Measurements from ENCODE around the gene HMGXB3. TPM values are rescaled to one million over a fixed set of nuclear protein-coding genes. Genes with fewer than 3 reads are reported as not detected.

The HMGXB3 gene
- total RNA-seq = 10 to 100 TPM; 35.5 to 70.2 (median 41.1) TPM

GRCh38 chr5:150000256-150000989 is at the start of gene HMGXB3, which contains the start of gene TIGD6:
Gene HMGXB3, plus strand, starts transcription at chr5:150000739. Its CDS starts 4,114 bp downstream, at chr5:150004853.
Gene TIGD6, minus strand, starts transcription at chr5:150000654. Its CDS starts 4,306 bp downstream, at chr5:149996348.
- intact Hi-C loops (cut with DNase I) = no loop called here
- 0 to 3% methylated on average over 6 to 39 of the region's 72 CpGs for WGBS, 2 donors

GRCh38 chr5:149951138-149951749 is 49.3 kb upstream of the HMGXB3 start:
- Histone ChIP-seq H3K27ac (no peak overlapping the region), H3K27me3 (no peaks in the 10 kb centered on the region), H3K36me3 (no peaks in the 10 kb centered on the region), H3K9me3 (no peaks in the 10 kb centered on the region), H3K4me1 (no peaks in the 10 kb centered on the region), H3K4me3 (replicated peaks in 1 of 3) (no peak overlapping the region)
- intact Hi-C loops (cut with DNase I) = no loop called here
- 77 to 85% methylated on average over 6 of the region's 6 CpGs for WGBS, 2 donors
- DNase-seq = no peak
- no peak for TF ChIP-seq POLR2A (IDR thresholded peaks at IDR 0.05)
- no peak for TF ChIP-seq CTCF (IDR thresholded peaks at IDR 0.05)

More at GRCh38 chr5:150000256-150000989, at the start of gene HMGXB3, which contains the start of gene TIGD6:
- peak; percentile 94 for DNase-seq
- Histone ChIP-seq H3K9me3 (no peaks in the 10 kb centered on the region), H3K27ac (peak within 1 kb of the TSS; percentile 79 to 95 (median 88)), H3K36me3 (no peaks in the 10 kb centered on the region), H3K27me3 (no peaks in the 10 kb centered on the region), H3K4me3 (replicated peaks in 1 of 3) (peak within 1 kb of the TSS; percentile 68 to 97 (median 90)), H3K4me1 (peaks cover 21 to 25% of the 10 kb centered on the region in 2 donors)
- TF ChIP-seq CTCF (IDR thresholded peaks at IDR 0.05) = no peak
- TF ChIP-seq POLR2A (IDR thresholded peaks at IDR 0.05) = peak in 1 of 2 donors; percentile 85

GRCh38 chr5:149953436-149954121 is 47.0 kb upstream of the HMGXB3 start:
- WGBS, 2 donors = 86 to 90% methylated on average over 9 of the region's 9 CpGs

GRCh38 chr5:149954798-149955197 is 45.7 kb upstream of the HMGXB3 start:
- no peak overlapping the region for H3K4me3 ChIP-seq (replicated peaks in 1 of 3)
- TF ChIP-seq POLR2A (IDR thresholded peaks at IDR 0.05) (no peak), CTCF (IDR thresholded peaks at IDR 0.05) (no peak)
- intact Hi-C loops (cut with DNase I) = no loop called here

More at GRCh38 chr5:149953436-149954121, 47.0 kb upstream of the HMGXB3 start:
- no peaks in the 10 kb centered on the region for H3K9me3 ChIP-seq
- H3K4me3 ChIP-seq (replicated peaks in 1 of 3) = no peak overlapping the region
- no peaks in the 10 kb centered on the region for H3K4me1 ChIP-seq
- no peak overlapping the region for H3K27ac ChIP-seq
- no peaks in the 10 kb centered on the region for H3K36me3 ChIP-seq
- intact Hi-C loops (cut with DNase I) = no loop called here
- TF ChIP-seq CTCF (IDR thresholded peaks at IDR 0.05) = no peak
- no peak for TF ChIP-seq POLR2A (IDR thresholded peaks at IDR 0.05)
- H3K27me3 ChIP-seq = no peaks in the 10 kb centered on the region
- no peak for DNase-seq

More at GRCh38 chr5:149954798-149955197, 45.7 kb upstream of the HMGXB3 start:
- WGBS, 2 donors = 76 to 83% methylated on average over 6 of the region's 6 CpGs
- DNase-seq = no peak
- H3K27me3 ChIP-seq = no peaks in the 10 kb centered on the region
- no peaks in the 10 kb centered on the region for H3K9me3 ChIP-seq
- peaks cover 2 to 3% of the 10 kb centered on the region in 2 donors for H3K4me1 ChIP-seq
- H3K36me3 ChIP-seq = no peaks in the 10 kb centered on the region
- no peak overlapping the region for H3K27ac ChIP-seq

All from thyroid gland (tissue), 4 donors.